HL-60 (cell line): ENCODE results near the gene GRHL3.

Experiments used
- DNase-seq, 2 experiments: peaks; one replicate each; pipeline ENCODE4 v3.0.0-alpha.2; 2010 to 2020; ENCODE audit warnings: low read depth in 1 of 2, low spot score in 1 of 2
- H3K27ac ChIP-seq: fragments of 250-450 bp; sonication (Bioruptor Pico); replicated peaks from 2 replicates; pipeline ENCODE4 v1.5.1; 2020; ENCODE audit warnings: mild to moderate bottlenecking, moderate library complexity
- H3K27me3 ChIP-seq: fragments of 250-450 bp; sonication (Bioruptor Pico); 2 replicates; pipeline ENCODE4 v1.5.1; 2021; ENCODE audit warnings: mild to moderate bottlenecking, moderate library complexity; ENCODE audit not compliant: insufficient read depth, poor library complexity, severe bottlenecking
- H3K4me3 ChIP-seq: replicated peaks from 2 replicates; pipeline ENCODE4 v1.5.1; 2011; ENCODE audit warnings: mild to moderate bottlenecking, control low read depth, low read length; ENCODE audit not compliant: insufficient read depth
- CTCF ChIP-seq: IDR thresholded peaks from one replicate; pipeline ENCODE4 v1.5.1; 2011; ENCODE audit warnings: low read length, control low read depth, inconsistent platforms; ENCODE audit not compliant: insufficient read depth
- GABPA ChIP-seq: IDR thresholded peaks from 2 replicates; pipeline ENCODE4 v1.6.1; 2012; ENCODE audit warnings: low read depth
- POLR2AphosphoS5 ChIP-seq: IDR thresholded peaks from 2 replicates; pipeline ENCODE4 v1.6.1; 2012; ENCODE audit warnings: low read depth
- REST ChIP-seq: IDR thresholded peaks from 2 replicates; pipeline ENCODE4 v1.6.1; 2012; ENCODE audit warnings: low read depth; ENCODE audit not compliant: insufficient replicate concordance
- SPI1 ChIP-seq: IDR thresholded peaks from 2 replicates; pipeline ENCODE4 v1.6.1; 2012; ENCODE audit warnings: low read depth, mild to moderate bottlenecking, borderline replicate concordance

Gene GRHL3

GRCh38 chr1:24317956-24318614 lies 1.1 kb upstream of the GRHL3 start:
- no peak for TF ChIP-seq POLR2AphosphoS5
- TF ChIP-seq CTCF: no peak
- TF ChIP-seq GABPA: no peak
- Histone ChIP-seq H3K27me3 (peaks cover 9% of the 10 kb centered on the region), H3K4me3 (no peak overlapping the region), H3K27ac (no peak overlapping the region)
- DNase-seq: no peak

- DNase-seq: no peak
- no peak for TF ChIP-seq CTCF
- no peak for TF ChIP-seq GABPA
- no peak for TF ChIP-seq POLR2AphosphoS5
- no peak for TF ChIP-seq SPI1
- no peak for TF ChIP-seq REST
- H3K4me3 ChIP-seq: no peak overlapping the region
- H3K27ac ChIP-seq: no peak overlapping the region
- peaks cover 13% of the 10 kb centered on the region for H3K27me3 ChIP-seq
Measured at GRCh38 chr1:24318615-24319311, 394 bp upstream of the GRHL3 start.

- no peak for DNase-seq
- peaks cover 15% of the 10 kb centered on the region for H3K27me3 ChIP-seq
- no peak for TF ChIP-seq GABPA
- no peak overlapping the region for H3K4me3 ChIP-seq
- H3K27ac ChIP-seq: no peak overlapping the region
Measured at GRCh38 chr1:24319962-24320361, 805 bp downstream of the GRHL3 start.

GRCh38 chr1:24321126-24321525 lies 2.0 kb downstream of the GRHL3 start:
- H3K27me3 ChIP-seq: peaks cover 24% of the 10 kb centered on the region
- TF ChIP-seq GABPA: no peak
- TF ChIP-seq POLR2AphosphoS5: no peak
- no peak for TF ChIP-seq REST
- TF ChIP-seq SPI1: no peak
- no peak for TF ChIP-seq CTCF
- DNase-seq: no peak
- no peak overlapping the region for H3K27ac ChIP-seq
- no peak overlapping the region for H3K4me3 ChIP-seq
